Measurements from ENCODE around the gene HOXB13. TPM values are rescaled to one million over a fixed set of nuclear protein-coding genes. Genes with fewer than 3 reads are reported as not detected.
A peak's percentile ranks its signal among the peaks of the same experiment; 100 is the strongest.

The HOXB13 gene
- total RNA-seq, 2 donors from 2014 or later = not detected

DNA sequence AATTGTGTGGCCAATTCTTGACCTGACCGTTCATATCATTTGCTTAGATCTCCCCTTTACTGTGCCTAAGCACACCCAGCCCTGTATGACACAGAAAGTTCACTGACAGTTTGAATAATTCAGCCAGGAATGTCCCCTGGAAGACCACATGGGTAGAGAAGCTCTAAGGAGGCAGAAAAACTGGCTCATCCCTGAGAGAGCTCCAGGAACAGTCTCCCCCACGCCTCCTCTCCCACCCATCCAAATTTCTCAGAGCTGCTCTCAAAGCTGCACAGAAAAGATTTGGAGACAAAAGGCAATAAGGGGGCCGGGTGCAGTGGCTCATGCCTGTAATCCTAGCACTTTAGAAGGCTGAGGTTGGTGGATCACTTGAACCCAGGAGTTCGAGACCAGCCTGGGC, 17.4 kb downstream of the HOXB13 start:
- Histone ChIP-seq H3K9ac (ENCODE audit: extremely low read depth, low read length, poor library complexity, severe bottlenecking) (no peak overlapping the region), H3K4me1 (ENCODE audit: control insufficient read depth, insufficient read depth, low read length) (no peaks in the 10 kb centered on the region), H3K4me3 (ENCODE audit: low read length) (no peak overlapping the region), H3K9me3 (ENCODE audit: control insufficient read depth, low read length) (no peaks in the 10 kb centered on the region), H3K27me3 (ENCODE audit: control insufficient read depth, insufficient read depth, low read length, poor library complexity, severe bottlenecking) (peaks cover 99% of the 10 kb centered on the region), H3K27ac (ENCODE audit: low read depth, low read length) (no peak overlapping the region), H3K36me3 (ENCODE audit: control insufficient read depth, insufficient read depth, low read length) (no peaks in the 10 kb centered on the region)
- WGBS, 2 experiments (ENCODE audit: insufficient coverage in 1 of 2, insufficient read length in 1 of 2) = 88 to 92% methylated on average over 3 to 4 of the region's 4 CpGs
- Mint-ChIP-seq H3K9me3 (no peaks in the 10 kb centered on the region), H3K27ac (no peak overlapping the region), H3K4me1 (no peaks in the 10 kb centered on the region), H3K4me3 (no peak overlapping the region), H3K27me3 (ENCODE audit: insufficient read depth) (peaks cover 96% of the 10 kb centered on the region), H3K36me3 (ENCODE audit: low read depth) (no peaks in the 10 kb centered on the region)
- TF ChIP-seq, protein P1, sequence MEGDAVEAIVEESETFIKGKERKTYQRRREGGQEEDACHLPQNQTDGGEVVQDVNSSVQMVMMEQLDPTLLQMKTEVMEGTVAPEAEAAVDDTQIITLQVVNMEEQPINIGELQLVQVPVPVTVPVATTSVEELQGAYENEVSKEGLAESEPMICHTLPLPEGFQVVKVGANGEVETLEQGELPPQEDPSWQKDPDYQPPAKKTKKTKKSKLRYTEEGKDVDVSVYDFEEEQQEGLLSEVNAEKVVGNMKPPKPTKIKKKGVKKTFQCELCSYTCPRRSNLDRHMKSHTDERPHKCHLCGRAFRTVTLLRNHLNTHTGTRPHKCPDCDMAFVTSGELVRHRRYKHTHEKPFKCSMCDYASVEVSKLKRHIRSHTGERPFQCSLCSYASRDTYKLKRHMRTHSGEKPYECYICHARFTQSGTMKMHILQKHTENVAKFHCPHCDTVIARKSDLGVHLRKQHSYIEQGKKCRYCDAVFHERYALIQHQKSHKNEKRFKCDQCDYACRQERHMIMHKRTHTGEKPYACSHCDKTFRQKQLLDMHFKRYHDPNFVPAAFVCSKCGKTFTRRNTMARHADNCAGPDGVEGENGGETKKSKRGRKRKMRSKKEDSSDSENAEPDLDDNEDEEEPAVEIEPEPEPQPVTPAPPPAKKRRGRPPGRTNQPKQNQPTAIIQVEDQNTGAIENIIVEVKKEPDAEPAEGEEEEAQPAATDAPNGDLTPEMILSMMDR (conservative IDR thresholded peaks at IDR 0.05) = no peak
- DNase-seq = peak; percentile 52

DNA sequence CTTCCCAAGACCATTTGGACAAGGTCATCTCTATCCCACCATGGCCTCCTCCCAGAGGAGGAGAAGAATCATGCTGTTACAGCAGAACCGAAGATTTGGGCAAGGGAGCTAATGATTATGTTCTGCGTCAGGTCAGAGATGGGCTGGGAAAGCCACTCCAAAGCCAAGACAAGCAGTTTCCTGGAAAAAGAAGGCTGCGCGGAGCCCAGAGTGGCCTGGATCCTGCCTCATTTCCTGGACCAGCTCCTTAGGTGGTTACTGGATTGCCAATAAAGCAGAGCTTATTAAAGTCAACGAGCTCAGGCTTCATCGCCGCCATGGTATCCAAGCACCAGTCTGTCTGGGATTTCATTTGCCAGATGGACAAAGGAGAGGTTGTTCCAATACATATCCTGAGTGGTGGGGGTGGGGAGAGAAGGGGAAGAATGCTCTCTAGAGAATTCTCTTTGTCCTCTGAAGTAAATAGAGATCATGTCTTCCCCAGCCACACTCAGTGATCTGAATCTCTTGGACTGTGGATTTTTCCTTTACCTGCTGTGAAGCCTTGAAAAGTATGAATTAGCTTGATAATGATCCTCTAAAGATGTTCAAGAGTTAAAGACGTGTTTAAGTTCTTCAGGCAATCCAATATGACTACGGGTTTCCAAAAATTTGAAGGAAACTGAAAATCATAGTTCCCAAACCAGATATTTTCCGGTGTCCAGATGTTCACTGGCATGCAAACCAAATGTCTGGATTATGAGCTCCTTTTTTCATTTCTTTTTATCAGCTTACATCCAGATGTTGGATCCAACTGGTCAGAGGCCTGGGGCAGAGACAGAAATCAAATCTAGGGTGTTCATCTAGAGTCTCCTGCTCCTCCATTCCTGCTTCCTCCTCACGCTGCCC, 23.9 kb downstream of the HOXB13 start:
- Histone ChIP-seq H3K27me3 (ENCODE audit: control insufficient read depth, insufficient read depth, low read length, poor library complexity, severe bottlenecking) (peaks cover 91% of the 10 kb centered on the region), H3K36me3 (ENCODE audit: control insufficient read depth, insufficient read depth, low read length) (no peaks in the 10 kb centered on the region), H3K9me3 (ENCODE audit: control insufficient read depth, low read length) (no peaks in the 10 kb centered on the region), H3K9ac (ENCODE audit: extremely low read depth, low read length, poor library complexity, severe bottlenecking) (no peak overlapping the region), H3K27ac (ENCODE audit: low read depth, low read length) (no peak overlapping the region), H3K4me3 (ENCODE audit: low read length) (no peak overlapping the region), H3K4me1 (ENCODE audit: control insufficient read depth, insufficient read depth, low read length) (no peaks in the 10 kb centered on the region)
- Mint-ChIP-seq H3K9me3 (no peaks in the 10 kb centered on the region), H3K36me3 (ENCODE audit: low read depth) (no peaks in the 10 kb centered on the region), H3K27ac (no peak overlapping the region), H3K4me1 (no peaks in the 10 kb centered on the region), H3K4me3 (no peak overlapping the region), H3K27me3 (ENCODE audit: insufficient read depth) (peaks cover 96% of the 10 kb centered on the region)
- DNase-seq = peak; percentile 37
- TF ChIP-seq, protein P1 (conservative IDR thresholded peaks at IDR 0.05) = no peak
- WGBS, 2 experiments (ENCODE audit: insufficient coverage in 1 of 2, insufficient read length in 1 of 2) = 89 to 93% methylated on average over 9 to 11 of the region's 11 CpGs

DNA sequence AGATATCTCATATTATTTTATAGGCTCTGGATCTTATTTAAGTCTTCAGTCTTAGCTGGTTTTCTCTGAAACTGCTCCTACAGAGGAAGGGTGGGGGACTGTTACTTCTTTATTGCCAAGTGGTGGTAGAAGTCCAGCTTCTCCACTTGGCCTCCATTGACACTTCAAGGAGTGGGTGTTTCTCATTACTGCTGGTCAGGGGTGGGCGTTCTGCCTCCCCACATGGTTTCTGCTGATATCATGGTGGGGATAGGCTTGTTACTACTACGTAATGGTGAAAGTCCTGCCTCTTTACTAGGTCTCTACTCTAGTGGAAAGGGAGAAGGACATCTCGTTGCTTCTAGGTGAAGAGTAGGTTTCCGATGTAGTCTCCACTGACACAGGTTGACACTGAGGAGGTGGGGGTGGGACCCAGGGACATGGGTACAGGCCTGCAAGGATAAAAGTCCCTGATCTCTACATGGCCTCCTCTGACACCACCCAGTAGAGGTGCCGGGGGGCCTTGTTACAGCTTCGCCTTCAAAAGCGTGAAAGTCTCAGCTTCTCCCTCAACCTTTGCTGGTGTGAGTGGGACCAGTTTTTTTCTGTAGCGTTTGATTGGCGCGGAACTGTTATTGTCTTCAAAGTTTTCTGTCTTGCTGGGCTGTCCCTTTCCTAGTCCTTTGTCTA, 26.6 kb downstream of the HOXB13 start:
- peak; percentile 19 for DNase-seq
- Mint-ChIP-seq H3K4me3 (no peak overlapping the region), H3K9me3 (no peaks in the 10 kb centered on the region), H3K27me3 (ENCODE audit: insufficient read depth) (peaks cover 92% of the 10 kb centered on the region), H3K4me1 (no peaks in the 10 kb centered on the region), H3K27ac (no peak overlapping the region), H3K36me3 (ENCODE audit: low read depth) (no peaks in the 10 kb centered on the region)
- Histone ChIP-seq H3K9me3 (ENCODE audit: control insufficient read depth, low read length) (no peaks in the 10 kb centered on the region), H3K27ac (ENCODE audit: low read depth, low read length) (no peak overlapping the region), H3K4me1 (ENCODE audit: control insufficient read depth, insufficient read depth, low read length) (no peaks in the 10 kb centered on the region), H3K9ac (ENCODE audit: extremely low read depth, low read length, poor library complexity, severe bottlenecking) (no peak overlapping the region), H3K27me3 (ENCODE audit: control insufficient read depth, insufficient read depth, low read length, poor library complexity, severe bottlenecking) (peaks cover 75% of the 10 kb centered on the region), H3K36me3 (ENCODE audit: control insufficient read depth, insufficient read depth, low read length) (no peaks in the 10 kb centered on the region), H3K4me3 (ENCODE audit: low read length) (no peak overlapping the region)
- TF ChIP-seq, protein P1 (conservative IDR thresholded peaks at IDR 0.05) = no peak
- WGBS, 2 experiments (ENCODE audit: insufficient coverage in 1 of 2, insufficient read length in 1 of 2) = 89 to 93% methylated on average over 9 to 10 of the region's 10 CpGs

Data from endodermal cell (in vitro differentiated cells).